HL-60 (cell line): Measurements from ENCODE around the gene DCAF15.
A peak's percentile ranks its signal among the peaks of the same experiment; 100 is the strongest.

Source experiments
- CTCF ChIP-seq: IDR thresholded peaks from one replicate; pipeline ENCODE4 v1.5.1; 2011; ENCODE audit warnings: low read length, control low read depth, inconsistent platforms; ENCODE audit not compliant: insufficient read depth
- GABPA ChIP-seq: IDR thresholded peaks from 2 replicates; pipeline ENCODE4 v1.6.1; 2012; ENCODE audit warnings: low read depth
- REST ChIP-seq: IDR thresholded peaks from 2 replicates; pipeline ENCODE4 v1.6.1; 2012; ENCODE audit warnings: low read depth; ENCODE audit not compliant: insufficient replicate concordance

GRCh38 chr19:13959962-13960862 is 7.9 kb downstream of the DCAF15 start:
- TF ChIP-seq CTCF = peak; percentile 7
- no peak for TF ChIP-seq GABPA
- TF ChIP-seq REST = no peak
